HG03135 (cell line): Measurements from ENCODE around the gene ZMYND15.

Experiments
- ATAC-seq: cut with Tn5 transposase; IDR thresholded peaks from one replicate; pipeline ENCODE4 v1.9.1; 2021; ENCODE audit warnings: mild to moderate bottlenecking, moderate library complexity; ENCODE audit not compliant: unreplicated experiment

Gene ZMYND15

GRCh38 chr17:4785311-4786105 lies 45.9 kb downstream of the ZMYND15 start:
- ATAC-seq = no peak

DNA sequence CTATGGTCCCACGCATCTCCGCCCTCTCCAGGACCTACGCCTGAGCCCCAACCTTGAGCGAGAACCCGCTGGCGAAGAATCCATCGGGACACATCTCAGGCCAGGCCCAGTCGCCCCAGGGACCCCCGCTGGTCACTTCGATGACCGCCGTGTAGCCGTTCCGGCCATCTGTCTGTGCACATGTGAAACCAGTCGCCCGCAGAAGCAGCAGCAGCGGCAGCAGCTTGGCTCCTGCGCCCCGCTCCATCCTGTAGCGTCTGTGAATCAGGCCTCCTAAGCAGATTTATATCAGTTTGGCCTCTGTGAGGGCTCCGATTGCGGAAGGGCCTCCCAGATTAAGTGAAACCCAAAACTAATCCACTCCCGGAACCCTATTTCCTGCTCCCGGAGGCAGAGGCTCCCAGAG lies 46.5 kb downstream of the ZMYND15 start, which contains the start of gene VMO1:
Gene VMO1 (minus strand): TSS at position 259 of the 406 bp plus-strand sequence. CDS start 12 bp downstream, at position 247.
- ATAC-seq = no peak

- no peak for ATAC-seq
Observed at GRCh38 chr17:4786516-4786915, 46.9 kb downstream of the ZMYND15 start.

DNA sequence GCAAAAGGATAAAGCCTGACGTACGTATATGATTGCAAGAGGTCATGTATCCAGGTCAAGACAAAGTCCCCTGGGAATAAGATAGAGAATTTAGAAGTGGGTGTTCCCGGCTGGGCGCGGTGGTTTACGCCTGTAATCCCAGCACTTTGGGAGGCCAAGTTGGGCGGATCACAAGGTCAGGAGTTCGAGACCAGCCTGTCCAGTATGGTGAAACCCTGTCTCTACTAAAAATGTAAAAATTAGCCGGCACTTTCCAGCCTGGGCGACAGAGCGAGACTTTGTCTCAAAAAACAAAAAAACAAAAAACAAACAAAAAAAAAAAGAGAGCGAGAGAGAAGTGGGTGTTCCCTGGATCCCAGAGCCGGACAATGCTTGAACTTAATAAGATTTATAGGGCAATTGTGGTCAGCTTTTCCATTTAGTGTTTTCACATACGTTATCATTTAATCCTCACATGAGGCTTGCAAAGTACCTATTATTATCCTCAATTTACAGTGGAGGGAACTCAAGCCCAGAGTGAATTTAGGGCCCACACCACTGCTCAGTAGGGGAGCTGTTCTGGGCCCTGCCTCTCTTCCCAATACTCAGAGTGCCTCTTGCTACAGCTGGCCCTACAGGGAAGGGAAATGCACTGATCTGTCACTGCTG lies 48.6 kb downstream of the ZMYND15 start:
- ATAC-seq = no peak

DNA sequence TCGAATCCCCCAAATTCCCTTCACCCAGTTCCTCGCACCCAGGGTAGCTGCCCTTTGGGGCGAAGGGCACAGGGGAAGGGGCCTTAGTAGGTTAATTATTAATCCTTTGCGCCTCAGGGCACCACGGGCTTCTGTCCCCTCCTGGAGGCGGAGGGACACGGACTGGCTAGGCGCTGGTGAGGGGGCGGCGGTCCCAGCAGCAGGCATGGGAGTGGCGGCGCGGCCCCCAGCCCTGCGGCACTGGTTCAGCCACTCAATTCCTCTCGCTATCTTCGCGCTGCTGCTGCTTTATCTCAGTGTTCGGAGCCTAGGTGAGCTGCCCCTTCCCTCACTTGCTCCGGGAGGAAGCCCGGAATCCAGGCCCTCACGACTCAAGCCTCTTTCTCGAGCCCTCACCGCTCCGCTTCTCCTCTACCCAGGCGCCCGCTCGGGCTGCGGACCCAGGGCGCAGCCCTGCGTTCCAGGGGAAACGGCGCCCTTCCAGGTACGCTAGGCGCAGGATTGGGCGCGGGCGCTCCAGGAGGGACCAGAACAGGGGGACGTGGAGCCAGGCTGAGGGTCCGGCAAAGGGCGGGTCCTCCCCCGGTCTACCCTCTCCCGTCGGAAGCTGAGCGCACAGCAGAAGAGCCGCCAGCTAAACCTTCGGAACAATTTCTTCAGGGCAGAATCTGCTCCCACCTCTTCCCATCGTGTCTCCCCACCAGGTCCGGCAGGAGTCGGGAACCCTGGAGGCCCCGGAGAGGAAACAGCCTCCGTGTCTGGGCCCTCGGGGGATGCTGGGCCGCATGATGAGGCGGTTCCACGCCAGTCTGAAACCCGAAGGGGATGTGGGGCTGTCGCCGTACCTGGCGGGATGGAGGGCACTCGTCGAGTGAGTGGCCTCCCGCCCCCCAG lies 49.4 kb downstream of the ZMYND15 start, which contains the start of gene GLTPD2:
Gene GLTPD2 (plus strand): TSS at position 158 of the 894 bp plus-strand sequence. CDS start 48 bp downstream, at position 206.
- ATAC-seq = no peak

DNA sequence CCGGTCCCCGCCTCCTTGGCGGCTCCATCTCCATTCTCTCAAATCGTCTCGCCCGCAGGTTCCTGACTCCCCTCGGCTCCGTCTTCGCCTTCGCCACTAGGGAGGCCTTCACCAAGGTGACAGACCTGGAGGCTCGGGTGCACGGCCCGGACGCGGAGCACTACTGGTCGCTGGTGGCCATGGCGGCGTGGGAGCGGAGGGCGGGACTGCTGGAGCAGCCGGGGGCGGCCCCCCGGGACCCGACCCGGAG lies 50.0 kb downstream of the ZMYND15 start:
- ATAC-seq = peak; percentile 38

DNA sequence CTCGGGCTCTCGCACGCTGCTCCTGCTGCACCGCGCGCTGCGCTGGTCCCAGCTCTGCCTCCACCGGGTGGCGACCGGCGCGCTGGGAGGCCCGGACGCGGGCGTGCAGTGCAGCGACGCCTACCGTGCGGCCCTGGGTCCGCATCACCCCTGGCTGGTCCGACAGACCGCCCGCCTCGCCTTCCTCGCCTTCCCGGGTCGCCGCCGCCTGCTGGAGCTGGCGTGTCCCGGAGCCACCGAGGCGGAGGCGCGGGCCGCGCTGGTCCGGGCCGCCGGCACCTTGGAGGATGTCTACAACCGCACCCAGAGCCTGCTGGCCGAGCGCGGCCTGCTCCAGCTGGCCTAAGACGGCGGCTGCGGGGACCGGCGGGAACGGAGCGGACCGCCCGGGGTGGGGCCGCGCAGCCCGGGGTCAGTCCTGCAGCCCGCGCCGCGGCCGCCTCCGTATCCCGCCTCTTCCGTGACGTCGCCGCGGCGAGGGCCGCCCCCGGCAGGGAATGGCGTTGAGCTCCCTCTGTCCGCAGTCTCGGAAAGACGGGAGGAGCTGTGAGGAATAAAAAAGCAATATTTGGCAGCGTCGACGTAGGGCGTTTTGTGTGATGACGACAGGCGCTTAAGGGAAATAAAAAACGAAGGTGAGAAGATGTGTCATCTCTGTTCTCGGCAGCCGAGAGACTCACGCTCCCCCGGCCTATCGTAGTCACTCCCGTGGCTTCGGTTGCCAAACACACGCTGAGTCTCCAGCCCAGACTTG lies 50.5 kb downstream of the ZMYND15 start:
- peak; percentile 86 for ATAC-seq

DNA sequence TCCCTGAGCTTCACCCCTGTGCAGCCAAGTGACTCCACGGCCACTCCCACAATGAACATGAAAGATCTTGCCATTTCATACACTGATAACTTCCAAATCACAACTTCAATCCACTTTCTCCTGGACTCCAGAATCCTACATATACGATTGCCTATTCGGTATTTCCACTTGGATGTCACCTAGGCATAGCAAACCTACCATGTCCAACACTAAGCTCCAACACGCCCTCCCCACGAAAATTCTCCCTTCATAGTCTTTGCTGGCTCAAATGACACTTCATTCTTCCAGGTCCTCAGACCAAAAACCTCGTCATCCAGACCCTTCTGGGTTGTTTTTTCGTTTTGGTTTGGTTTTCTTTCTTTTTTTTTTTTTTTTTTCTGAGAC lies 51.1 kb downstream of the ZMYND15 start:
- no peak for ATAC-seq

DNA sequence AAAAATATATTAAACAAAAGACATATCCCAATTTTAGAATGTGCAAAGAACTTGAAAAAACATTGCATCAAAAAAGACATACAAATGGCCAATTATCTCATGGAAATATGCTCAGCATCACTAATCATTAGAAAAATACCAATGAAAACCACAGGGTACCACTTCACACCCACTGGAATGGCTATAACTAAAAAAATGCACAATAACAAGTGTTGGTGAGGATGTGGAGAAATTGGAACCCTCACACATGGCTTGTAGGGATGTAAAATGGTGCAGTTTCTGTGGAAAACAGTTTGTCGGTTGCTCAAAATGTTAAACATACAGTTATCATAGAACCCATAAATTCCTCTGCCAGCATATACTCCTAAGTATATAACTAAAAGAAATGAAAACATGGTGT lies 55.5 kb downstream of the ZMYND15 start:
- ATAC-seq = no peak
